ENCODE data around the gene NFATC1.
A peak's percentile ranks its signal among the peaks of the same experiment; 100 is the strongest.

NFATC1 gene

DNA sequence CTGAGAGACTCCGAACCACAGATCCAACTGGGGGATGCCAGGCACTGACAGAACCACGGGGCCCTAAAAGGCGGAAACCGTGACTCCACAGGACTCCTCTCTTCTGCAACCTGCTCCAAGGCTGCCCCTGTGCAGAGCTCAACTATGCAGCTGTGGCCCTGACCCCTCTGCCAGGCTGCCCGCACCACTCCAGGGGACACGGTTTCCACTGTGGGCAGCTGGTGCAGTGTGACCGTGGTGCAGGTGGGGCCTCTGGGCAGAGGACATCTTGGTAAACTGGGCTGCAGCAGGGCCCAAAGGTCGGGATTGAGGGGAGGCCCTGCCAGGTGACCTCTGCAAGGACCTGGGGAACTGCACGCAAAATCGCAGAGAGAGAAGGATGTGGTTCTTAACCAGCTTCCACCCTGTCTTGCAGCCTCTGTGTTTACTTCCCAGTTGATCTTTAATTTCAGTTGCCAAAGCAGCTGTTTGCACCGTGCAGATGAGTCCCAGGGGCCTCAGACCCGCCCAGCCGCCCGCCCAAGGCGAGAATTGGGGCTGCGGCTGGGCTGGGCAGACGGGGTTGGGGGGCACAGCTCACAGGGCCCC, 179.3 kb downstream of the NFATC1 start:
- DNase-seq (ENCODE audit: low spot score): no peak

DNA sequence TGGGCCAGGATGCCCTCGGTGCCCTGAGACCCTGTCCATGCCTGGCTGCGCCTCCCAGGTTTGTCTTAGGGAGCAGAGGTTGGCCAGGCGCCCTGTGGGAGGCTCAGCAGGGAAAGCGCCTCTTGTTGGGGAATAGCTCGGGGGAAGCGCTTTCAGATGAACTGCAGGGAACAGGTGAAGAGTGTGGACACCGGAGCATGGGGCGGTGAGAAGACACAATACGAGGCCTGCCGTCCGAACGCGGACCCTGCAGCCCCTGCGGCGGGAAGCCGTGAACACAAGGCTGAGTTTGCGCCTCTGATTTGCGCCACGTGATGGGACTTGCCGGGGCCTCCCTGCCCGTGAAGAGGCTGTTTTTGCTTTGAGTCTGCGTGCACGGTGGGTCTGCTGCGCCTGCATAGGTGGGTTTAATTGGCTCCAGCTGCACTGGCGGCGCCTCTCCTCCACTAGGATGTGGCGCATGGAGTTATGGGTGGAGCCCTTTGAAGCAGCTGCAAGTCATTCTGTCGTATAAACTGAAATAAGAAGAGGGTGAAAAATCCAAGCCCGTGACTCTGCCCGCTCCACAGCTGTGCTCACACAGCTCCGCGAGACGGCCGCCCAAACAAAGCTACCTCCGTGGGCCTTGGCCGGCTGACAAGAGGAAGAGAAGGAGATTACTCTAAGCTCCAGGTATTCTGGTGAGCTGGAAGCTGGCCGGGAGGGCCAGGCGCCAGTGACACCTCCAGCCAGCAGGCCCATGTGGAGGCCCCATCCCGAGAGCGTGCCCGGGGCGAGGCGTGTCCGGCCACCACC, 180.4 kb downstream of the NFATC1 start:
- peak; percentile 22 for DNase-seq (ENCODE audit: low spot score)

DNA sequence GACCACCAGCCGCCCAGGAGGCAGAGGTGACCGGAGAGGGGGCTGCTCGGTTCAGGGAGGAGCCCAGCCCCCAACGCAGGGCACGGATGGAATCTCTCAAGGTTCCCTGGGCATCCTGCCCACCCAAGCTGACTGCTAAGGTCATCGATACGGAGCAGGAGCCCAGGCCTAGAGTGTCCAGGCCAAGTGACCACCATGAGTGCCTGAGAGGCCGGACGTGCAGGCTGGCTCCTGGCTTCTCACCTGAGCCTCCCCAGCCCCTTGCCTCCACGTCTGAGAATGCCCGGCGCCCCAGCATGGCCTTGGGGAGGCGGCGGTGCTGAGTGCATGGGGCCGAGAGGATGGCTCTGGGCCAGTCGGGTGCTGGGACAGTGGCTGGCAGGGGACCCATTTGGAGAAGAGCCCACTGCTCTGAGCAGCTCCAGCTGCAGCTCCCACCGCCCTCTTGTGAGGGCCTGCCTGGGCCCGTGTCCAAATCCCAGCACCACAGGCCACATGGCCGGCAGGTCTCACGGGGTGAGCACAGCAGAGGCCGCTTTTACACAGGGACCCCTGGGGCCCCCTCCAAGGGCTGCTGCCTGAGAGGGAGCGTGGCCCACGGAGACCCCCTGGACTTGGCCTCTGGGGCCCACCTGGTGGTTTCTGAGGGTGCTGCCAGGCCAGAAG, 181.1 kb downstream of the NFATC1 start:
- DNase-seq (ENCODE audit: low spot score): peak; percentile 92

DNA sequence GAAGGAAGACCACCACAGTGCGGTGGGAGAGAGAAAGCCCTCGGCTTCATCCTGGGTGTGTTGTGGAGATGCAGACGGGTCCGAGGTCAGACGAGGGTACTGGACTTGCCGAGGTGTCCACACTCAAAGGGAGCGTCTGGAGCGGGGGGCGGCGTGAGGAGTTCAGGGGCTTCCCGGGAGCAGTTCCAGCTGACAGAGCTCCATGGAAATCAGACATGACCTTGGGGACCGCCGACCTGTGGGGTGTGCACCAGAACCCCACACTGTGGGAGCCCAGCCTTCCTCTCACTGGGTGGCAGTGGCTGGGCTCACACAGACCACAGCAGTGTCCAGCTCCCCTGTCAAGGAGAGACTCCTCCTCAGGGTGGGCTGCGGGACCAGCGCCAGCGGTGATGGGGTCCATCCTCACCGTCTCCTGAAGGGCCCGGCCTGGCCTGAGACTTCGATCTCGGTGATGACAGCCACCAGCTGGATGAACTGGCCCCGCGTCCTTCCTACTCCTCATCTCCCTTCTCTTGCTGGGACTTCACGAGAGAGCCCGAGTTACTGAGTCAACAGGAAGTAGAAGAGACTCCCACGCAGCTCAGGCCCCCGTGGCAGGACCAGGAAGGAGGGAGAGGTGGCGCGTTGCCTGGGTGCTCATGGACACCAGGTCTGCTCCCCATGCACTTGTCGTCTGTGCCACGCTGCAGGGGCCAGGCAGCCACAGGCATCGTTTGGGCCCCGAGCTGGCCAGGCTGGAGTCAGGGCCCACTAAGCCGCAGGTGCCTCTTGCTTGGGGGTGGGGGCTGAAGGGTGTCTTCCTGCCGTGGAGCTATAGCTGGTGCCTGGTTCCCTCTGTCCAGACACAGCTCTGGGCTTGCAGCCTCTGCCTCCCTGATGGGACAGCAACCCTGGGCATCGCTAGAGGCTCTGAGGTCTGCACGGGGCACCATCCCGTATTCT, 182.0 kb downstream of the NFATC1 start:
- peak; percentile 3 for DNase-seq (ENCODE audit: low spot score)

DNA sequence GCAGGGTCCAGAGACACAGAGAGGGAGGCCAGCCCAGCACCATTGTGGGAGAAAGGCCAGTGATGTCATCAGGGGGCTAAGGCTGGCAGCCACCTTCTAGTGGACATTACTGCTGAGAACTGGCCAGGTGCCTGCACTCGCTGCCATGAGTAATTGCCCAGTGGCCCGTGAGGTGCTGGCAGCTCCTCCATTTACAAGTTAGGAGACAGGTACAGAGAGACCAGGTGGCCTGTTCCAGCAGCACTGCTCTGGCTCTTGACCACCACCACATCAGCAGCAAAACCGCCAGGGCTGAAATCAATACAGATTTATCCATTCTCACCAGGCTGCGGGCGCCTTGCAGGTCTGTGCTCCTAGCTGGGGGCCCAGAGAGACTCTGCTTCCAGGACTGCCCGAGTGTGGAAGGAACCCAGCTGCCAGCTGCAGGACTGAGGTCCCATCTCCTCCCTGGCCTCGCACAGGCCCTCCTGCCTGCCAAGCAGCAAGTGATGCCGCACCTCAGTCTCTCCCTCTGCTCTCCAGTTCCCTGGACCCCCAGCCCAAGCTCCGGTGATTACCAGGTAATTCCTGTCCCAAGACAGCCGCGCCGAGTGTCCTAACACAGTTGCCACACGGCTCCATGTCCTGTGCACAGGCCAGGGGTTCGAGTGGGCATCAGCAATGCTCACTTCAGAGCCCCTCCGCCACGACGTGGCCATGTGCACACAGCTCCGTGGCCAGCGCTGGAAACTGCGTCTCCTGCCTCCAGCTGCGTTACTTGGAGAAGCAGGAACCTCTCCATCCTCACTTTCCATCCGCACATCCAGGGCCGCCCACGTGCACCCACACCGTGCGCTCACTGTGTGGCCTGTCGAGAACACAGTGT, 182.9 kb downstream of the NFATC1 start:
- DNase-seq (ENCODE audit: low spot score): peak; percentile 5

Data from globus pallidus (tissue), 1 donor.